IMR-90 (cell line): ENCODE measurements around the gene RGS14. TPM values are rescaled to one million over a fixed set of nuclear protein-coding genes. Genes with fewer than 3 reads are reported as not detected.

Source experiments
- ATAC-seq: fragments of 200-7000 bp; cut with Tn5 transposase; 2 replicates; pipeline ENCODE4 v1.9.1; 2020; ENCODE audit warnings: low read depth, mild to moderate bottlenecking, moderate library complexity
- BruUV-seq: library from RNA; stranded (reverse); fragments of 400-500 nt; replicated peaks from 2 replicates; lab custom pipeline; 2021; lab: Mats Ljungman, UMichigan
- CTCF ChIA-PET: fragments of 300-600 bp; formaldehyde crosslinking; extraction: SDS; loops from one replicate; lab custom pipeline; 2021; ENCODE audit warnings: antibody characterized with exemption; lab: Yijun Ruan, JAX
- POLR2A ChIA-PET: fragments of 300-600 bp; sonication (Branson Sonifier 250); formaldehyde crosslinking; loops from one replicate; lab custom pipeline; 2022; ENCODE audit warnings: antibody characterized with exemption; ENCODE audit not compliant: unreplicated experiment; lab: Charles Lee
- DNase-seq: peaks from one replicate; pipeline ENCODE4 v3.0.0; 2013
- H2AFZ ChIP-seq: replicated peaks from 2 replicates; pipeline ENCODE3; 2013; ENCODE audit warnings: low read length, mild to moderate bottlenecking; ENCODE audit not compliant: poor library complexity
- H2AK5ac ChIP-seq: 2 replicates; pipeline ENCODE4 v1.6.1; 2013; ENCODE audit warnings: low read depth, low read length, inconsistent platforms
- H2AK9ac ChIP-seq: replicated peaks from 2 replicates; pipeline ENCODE3; 2013; ENCODE audit warnings: mild to moderate bottlenecking, low read depth, low read length, moderate library complexity; ENCODE audit not compliant: poor library complexity
- H2BK120ac ChIP-seq: 2 replicates; pipeline ENCODE4 v1.6.1; 2013; ENCODE audit warnings: low read depth, low read length, inconsistent platforms
- H2BK15ac ChIP-seq: 3 replicates; pipeline ENCODE4 v1.6.1; 2013; ENCODE audit warnings: low read depth, low read length, inconsistent platforms
- H2BK20ac ChIP-seq: 2 replicates; pipeline ENCODE4 v1.6.1; 2013; ENCODE audit warnings: low read depth, mild to moderate bottlenecking, inconsistent platforms, low read length, moderate library complexity
- H2BK5ac ChIP-seq: 2 replicates; pipeline ENCODE4 v1.6.1; 2013; ENCODE audit warnings: mild to moderate bottlenecking, low read depth, low read length, inconsistent platforms; ENCODE audit not compliant: poor library complexity, severe bottlenecking
- H3K14ac ChIP-seq: replicated peaks from 2 replicates; pipeline ENCODE4 v1.6.1; 2013; ENCODE audit warnings: low read depth, low read length, inconsistent platforms
- H3K18ac ChIP-seq: 2 replicates; pipeline ENCODE4 v1.6.1; 2013; ENCODE audit warnings: low read depth, low read length, control low read depth
- H3K23ac ChIP-seq: 2 replicates; pipeline ENCODE4 v1.6.1; 2013; ENCODE audit warnings: low read depth, low read length, inconsistent platforms
- H3K27ac ChIP-seq: 2 replicates; pipeline ENCODE4 v1.5.1; 2013; ENCODE audit warnings: mild to moderate bottlenecking, control low read depth, low read length; ENCODE audit not compliant: insufficient read depth
- H3K27me3 ChIP-seq: 2 replicates; pipeline ENCODE4 v1.6.1; 2013; ENCODE audit warnings: low read length; ENCODE audit not compliant: control insufficient read depth, insufficient read depth
- H3K36me3 ChIP-seq: 2 replicates; pipeline ENCODE4 v1.6.1; 2013; ENCODE audit warnings: low read length, mixed read lengths; ENCODE audit not compliant: control insufficient read depth, insufficient read depth
- H3K4ac ChIP-seq: 2 replicates; pipeline ENCODE4 v1.6.1; 2013; ENCODE audit warnings: low read depth, low read length, inconsistent platforms
- H3K4me1 ChIP-seq: 2 replicates; pipeline ENCODE4 v1.6.1; 2013; ENCODE audit warnings: low read length, mixed read lengths; ENCODE audit not compliant: control insufficient read depth, insufficient read depth
- H3K4me2 ChIP-seq: 2 replicates; pipeline ENCODE4 v1.6.1; 2013; ENCODE audit warnings: low read depth, mild to moderate bottlenecking, control low read depth, low read length, moderate library complexity
- H3K4me3 ChIP-seq: 2 replicates; pipeline ENCODE4 v1.5.1; 2013; ENCODE audit warnings: low read depth, mild to moderate bottlenecking, control low read depth, low read length, moderate library complexity; ENCODE audit not compliant: insufficient read depth
- H3K56ac ChIP-seq: 2 replicates; pipeline ENCODE4 v1.6.1; 2013; ENCODE audit warnings: low read length, inconsistent platforms; ENCODE audit not compliant: insufficient read depth; ENCODE audit errors: extremely low read depth
- H3K79me1 ChIP-seq, 2 experiments: 2 replicates each; pipeline ENCODE4 v1.6.1; 2013; ENCODE audit warnings: low read length in 2 of 2, inconsistent platforms in 1 of 2, low read depth in 1 of 2
- H3K9ac ChIP-seq: 2 replicates; pipeline ENCODE4 v1.6.1; 2013; ENCODE audit warnings: low read depth, low read length, control low read depth
- H3K9me1 ChIP-seq: 2 replicates; pipeline ENCODE4 v1.6.1; 2013; ENCODE audit warnings: low read length, inconsistent platforms; ENCODE audit not compliant: insufficient read depth
- H3K9me3 ChIP-seq: 2 replicates; pipeline ENCODE4 v1.6.1; 2013; ENCODE audit warnings: low read length; ENCODE audit not compliant: control insufficient read depth, insufficient read depth
- H4K20me1 ChIP-seq: 2 replicates; pipeline ENCODE4 v1.6.1; 2013; ENCODE audit warnings: low read length, inconsistent platforms; ENCODE audit not compliant: insufficient read depth
- H4K5ac ChIP-seq: 2 replicates; pipeline ENCODE4 v1.6.1; 2013; ENCODE audit warnings: mild to moderate bottlenecking, low read depth, low read length, control low read depth
- H4K8ac ChIP-seq, 2 experiments: 2 replicates each; pipeline ENCODE4 v1.6.1; 2013; ENCODE audit warnings: low read depth in 2 of 2, low read length in 2 of 2, control low read depth in 1 of 2, inconsistent platforms in 1 of 2
- H4K91ac ChIP-seq: 2 replicates; pipeline ENCODE4 v1.6.1; 2013; ENCODE audit warnings: low read depth, low read length, inconsistent platforms; ENCODE audit not compliant: insufficient read depth
- BHLHE40 ChIP-seq: fragments of 150-350 bp; IDR thresholded peaks from 2 replicates; pipeline ENCODE4 v1.6.1; 2016; ENCODE audit warnings: mild to moderate bottlenecking, low read depth, low read length
- CEBPB ChIP-seq: IDR thresholded peaks from 2 replicates; pipeline ENCODE4 v1.6.1; 2012; ENCODE audit warnings: low read depth, low read length, improper control_type of control experiment
- CHD1 ChIP-seq: IDR thresholded peaks from 2 replicates; pipeline ENCODE4 v1.6.1; 2012; ENCODE audit warnings: low read depth, low read length, improper control_type of control experiment
- FOS ChIP-seq: fragments of 150-350 bp; IDR thresholded peaks from 2 replicates; pipeline ENCODE4 v1.6.1; 2016; ENCODE audit warnings: low read depth, low read length
- MAFK ChIP-seq: IDR thresholded peaks from 2 replicates; pipeline ENCODE4 v1.6.1; 2012; ENCODE audit warnings: low read depth, low read length, improper control_type of control experiment
- MAZ ChIP-seq: IDR thresholded peaks from 2 replicates; pipeline ENCODE4 v1.6.1; 2012; ENCODE audit warnings: low read depth, mild to moderate bottlenecking, low read length, improper control_type of control experiment, moderate library complexity, borderline replicate concordance
- MXI1 ChIP-seq: IDR thresholded peaks from 2 replicates; pipeline ENCODE4 v1.6.1; 2012; ENCODE audit warnings: low read depth, mild to moderate bottlenecking, low read length, moderate library complexity, borderline replicate concordance
- NFE2L2 ChIP-seq: fragments of 150-350 bp; IDR thresholded peaks from 2 replicates; pipeline ENCODE4 v1.6.1; 2016; ENCODE audit warnings: low read depth, mild to moderate bottlenecking, low read length
- POLR2A ChIP-seq: IDR thresholded peaks from 2 replicates; pipeline ENCODE4 v1.6.1; 2012; ENCODE audit warnings: mild to moderate bottlenecking, low read depth, low read length
- RAD21 ChIP-seq: IDR thresholded peaks from 2 replicates; pipeline ENCODE4 v1.6.1; 2012; ENCODE audit warnings: low read length, improper control_type of control experiment
- RCOR1 ChIP-seq: IDR thresholded peaks from 2 replicates; pipeline ENCODE4 v1.6.1; 2012; ENCODE audit warnings: mild to moderate bottlenecking, low read length, improper control_type of control experiment; ENCODE audit not compliant: insufficient replicate concordance
- RFX5 ChIP-seq: IDR thresholded peaks from 2 replicates; pipeline ENCODE4 v1.8.0; 2012; ENCODE audit warnings: low read depth, mild to moderate bottlenecking, low read length, moderate library complexity
- WGBS, 2 experiments: methylation state at CpG; one replicate each; pipeline versions ENCODE4 v1.1.5 to v1.1.7; 2013; ENCODE audit warnings: missing lambda C conversion rate in 2 of 2; ENCODE audit not compliant: insufficient read length in 1 of 2; ENCODE audit errors: extremely low coverage in 2 of 2; 5-methylcytosine and 5-hydroxymethylcytosine counted together
- dilution Hi-C: fragments of 300-500 bp; cut with HindIII; formaldehyde crosslinking; loops from one replicate; pipeline ENCODE4 v1.14.3; 2018; ENCODE audit warnings: low sequenced_read_pairs; ENCODE audit not compliant: unreplicated experiment
- in situ Hi-C: fragments of 300-500 bp; cut with MboI; formaldehyde crosslinking; loops from 3 replicates; pipeline ENCODE4 v1.14.3; 2019; ENCODE audit warnings: low sequenced_read_pairs, inconsistent platforms, mixed read lengths
- intact Hi-C: fragments of 100-400 bp; cut with micrococcal nuclease; formaldehyde crosslinking; loops from 2 replicates; pipeline ENCODE4 v1.10.0; 2022
- polyA plus RNA-seq, 3 experiments: library from polyadenylated mRNA; depleted of rRNA; stranded (reverse); fragments of >200 nt; gene quantifications; 2 replicates each; pipeline ENCODE4 v1.2.3, GENCODE V29; 2012; ENCODE audit warnings: low replicate concordance in 1 of 3
- total RNA-seq: library from RNA; depleted of rRNA; stranded (reverse); fragments of >200 nt; gene quantifications from 2 replicates; pipeline ENCODE4 v1.2.3, GENCODE V29; 2012
- TF ChIP-seq, protein P1 (sequence below): fragments of 150-350 bp; IDR thresholded peaks from 2 replicates; pipeline ENCODE4 v1.6.1; 2017; ENCODE audit warnings: mild to moderate bottlenecking, antibody characterized with exemption, low read length, low read depth
- TF ChIP-seq, protein P2 (sequence below): fragments of 150-350 bp; IDR thresholded peaks from 2 replicates; pipeline ENCODE4 v1.6.1; 2016; ENCODE audit warnings: low read depth, mild to moderate bottlenecking, low read length, moderate library complexity, borderline replicate concordance

RGS14 gene
- total and polyA plus RNA-seq, 2 of the 4 experiments (the other 2 are of a cell fraction): 1.1 to 6.5 TPM

DNA sequence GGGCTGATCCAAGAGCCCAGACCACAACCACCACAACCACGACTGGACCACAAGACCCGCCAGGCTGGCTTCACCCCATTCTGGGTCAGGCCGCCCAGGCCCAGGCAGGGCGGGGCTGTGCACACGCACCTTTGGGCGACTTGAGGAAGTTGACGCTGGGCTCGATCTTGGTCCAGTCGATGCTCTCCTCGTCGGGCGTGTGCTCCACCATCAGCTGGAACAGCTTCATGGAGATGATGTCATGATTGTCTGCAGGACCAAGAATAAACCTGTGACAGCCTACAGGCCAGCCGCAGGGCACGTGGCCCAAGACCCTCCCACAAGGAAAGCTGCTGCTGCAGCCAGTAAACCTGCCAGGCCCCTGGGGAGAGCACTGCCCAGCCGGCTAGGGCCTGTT lies 23.6 kb upstream of the RGS14 start:
- Histone ChIP-seq H3K14ac (no peak overlapping the region), H3K4ac (no peak overlapping the region), H4K5ac (no peak overlapping the region), H3K79me1 (peaks cover 0 to 17% of the 10 kb centered on the region in 2 experiments; a peak in 3 of 4 replicates), H2AFZ (no peak overlapping the region), H3K9me3 (no peaks in the 10 kb centered on the region), H3K27me3 (no peaks in the 10 kb centered on the region), H3K4me3 (no peak overlapping the region), H3K9ac (no peak overlapping the region), H3K18ac (no peak overlapping the region), H3K56ac (no peak overlapping the region), H3K9me1 (no peaks in the 10 kb centered on the region), H3K23ac (no peak overlapping the region), H4K91ac (no peak overlapping the region), H4K20me1 (peaks cover 8% of the 10 kb centered on the region), H2AK5ac (no peak overlapping the region), H2BK120ac (no peak overlapping the region), H3K36me3 (peaks cover 87% of the 10 kb centered on the region), H4K8ac (no peak overlapping the region), H2BK15ac (no peak overlapping the region), H3K27ac (no peak overlapping the region), H2AK9ac (no peak overlapping the region), H3K4me1 (no peaks in the 10 kb centered on the region), H3K4me2 (no peak overlapping the region), H2BK20ac (no peak overlapping the region), H2BK5ac (no peak overlapping the region)
- DNase-seq (no peak), ATAC-seq (no peak)
- intact Hi-C loops (no loop called here), in situ Hi-C loops (no loop called here), dilution Hi-C loops (no loop called here)
- 96% methylated on average over 10 of the region's 15 CpGs; no CpG with 5 or more reads in 1 of the 2 experiments for WGBS, 2 experiments
- no TSS peak for BruUV-seq
- POLR2A ChIA-PET: no interaction called here
- TF ChIP-seq CEBPB (no peak), MXI1 (no peak), NFE2L2 (no peak), MAZ (no peak), RFX5 (no peak), FOS (no peak), RCOR1 (no peak), BHLHE40 (no peak), POLR2A (no peak), CHD1 (no peak), MAFK (no peak), RAD21 (no peak)
- TF ChIP-seq, protein P1, sequence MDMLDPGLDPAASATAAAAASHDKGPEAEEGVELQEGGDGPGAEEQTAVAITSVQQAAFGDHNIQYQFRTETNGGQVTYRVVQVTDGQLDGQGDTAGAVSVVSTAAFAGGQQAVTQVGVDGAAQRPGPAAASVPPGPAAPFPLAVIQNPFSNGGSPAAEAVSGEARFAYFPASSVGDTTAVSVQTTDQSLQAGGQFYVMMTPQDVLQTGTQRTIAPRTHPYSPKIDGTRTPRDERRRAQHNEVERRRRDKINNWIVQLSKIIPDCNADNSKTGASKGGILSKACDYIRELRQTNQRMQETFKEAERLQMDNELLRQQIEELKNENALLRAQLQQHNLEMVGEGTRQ: no peak
- TF ChIP-seq, protein P2, sequence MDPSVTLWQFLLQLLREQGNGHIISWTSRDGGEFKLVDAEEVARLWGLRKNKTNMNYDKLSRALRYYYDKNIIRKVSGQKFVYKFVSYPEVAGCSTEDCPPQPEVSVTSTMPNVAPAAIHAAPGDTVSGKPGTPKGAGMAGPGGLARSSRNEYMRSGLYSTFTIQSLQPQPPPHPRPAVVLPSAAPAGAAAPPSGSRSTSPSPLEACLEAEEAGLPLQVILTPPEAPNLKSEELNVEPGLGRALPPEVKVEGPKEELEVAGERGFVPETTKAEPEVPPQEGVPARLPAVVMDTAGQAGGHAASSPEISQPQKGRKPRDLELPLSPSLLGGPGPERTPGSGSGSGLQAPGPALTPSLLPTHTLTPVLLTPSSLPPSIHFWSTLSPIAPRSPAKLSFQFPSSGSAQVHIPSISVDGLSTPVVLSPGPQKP: no peak
- CTCF ChIA-PET: no interaction called here
